ENCODE data around the gene PCSK1.

Gene PCSK1

GRCh38 chr5:96410013-96410412 lies 23.0 kb downstream of the PCSK1 start:
- no peak overlapping the region for H3K4me3 ChIP-seq (ENCODE audit: low read depth, low read length)
- TF ChIP-seq CTCF (IDR thresholded peaks at IDR 0.05; ENCODE audit: low read depth, low read length, missing control alignments), result no peak
- DNase-seq (ENCODE audit: low read depth), result no peak

GRCh38 chr5:96408841-96409538 lies 24.1 kb downstream of the PCSK1 start:
- DNase-seq (ENCODE audit: low read depth), result no peak

GRCh38 chr5:96408210-96408777 lies 24.8 kb downstream of the PCSK1 start:
- no peak overlapping the region for H3K4me3 ChIP-seq (ENCODE audit: low read depth, low read length)
- no peak for DNase-seq (ENCODE audit: low read depth)
- TF ChIP-seq CTCF (IDR thresholded peaks at IDR 0.05; ENCODE audit: low read depth, low read length, missing control alignments), result no peak

More at GRCh38 chr5:96408841-96409538, 24.1 kb downstream of the PCSK1 start:
- H3K4me3 ChIP-seq (ENCODE audit: low read depth, low read length), result no peak overlapping the region
- TF ChIP-seq CTCF (IDR thresholded peaks at IDR 0.05; ENCODE audit: low read depth, low read length, missing control alignments), result no peak

- H3K4me3 ChIP-seq (ENCODE audit: low read depth, low read length), result no peak overlapping the region
- DNase-seq (ENCODE audit: low read depth), result no peak
- no peak for TF ChIP-seq CTCF (IDR thresholded peaks at IDR 0.05; ENCODE audit: low read depth, low read length, missing control alignments)
These were observed 25.6 kb downstream of the PCSK1 start for GRCh38 chr5:96407436-96407835.

GRCh38 chr5:96404191-96404867 lies 28.7 kb downstream of the PCSK1 start:
- no peak for DNase-seq (ENCODE audit: low read depth)
- no peak for TF ChIP-seq CTCF (IDR thresholded peaks at IDR 0.05; ENCODE audit: low read depth, low read length, missing control alignments)
- no peak overlapping the region for H3K4me3 ChIP-seq (ENCODE audit: low read depth, low read length)

- DNase-seq (ENCODE audit: low read depth), result no peak
- no peak for TF ChIP-seq CTCF (IDR thresholded peaks at IDR 0.05; ENCODE audit: low read depth, low read length, missing control alignments)
- H3K4me3 ChIP-seq (ENCODE audit: low read depth, low read length), result no peak overlapping the region
These were observed 30.5 kb downstream of the PCSK1 start for GRCh38 chr5:96402500-96402899.

Measured in GM12864 (cell line).